ENCODE measurements around the gene ADAMTS9.

Gene ADAMTS9

DNA sequence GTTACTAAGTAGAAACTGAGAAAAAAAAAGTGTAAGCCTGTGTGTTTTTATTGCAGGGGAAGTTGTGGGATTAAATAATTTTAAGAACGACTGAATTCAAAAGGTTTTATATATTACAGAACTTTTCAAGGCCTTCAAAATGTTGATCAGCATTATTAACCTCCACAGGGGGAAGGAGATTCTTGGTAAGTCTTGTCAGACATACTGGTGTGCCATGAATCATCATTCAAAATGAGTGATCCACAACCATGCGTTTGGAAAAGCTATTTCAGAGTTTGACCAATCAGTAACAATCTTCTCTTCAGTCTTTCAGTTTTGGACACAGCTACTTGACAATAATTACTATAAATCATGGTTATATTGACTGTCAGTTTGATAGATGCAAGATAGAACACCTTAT lies 70.2 kb downstream of the ADAMTS9 start:
- no peak for DNase-seq

DNA sequence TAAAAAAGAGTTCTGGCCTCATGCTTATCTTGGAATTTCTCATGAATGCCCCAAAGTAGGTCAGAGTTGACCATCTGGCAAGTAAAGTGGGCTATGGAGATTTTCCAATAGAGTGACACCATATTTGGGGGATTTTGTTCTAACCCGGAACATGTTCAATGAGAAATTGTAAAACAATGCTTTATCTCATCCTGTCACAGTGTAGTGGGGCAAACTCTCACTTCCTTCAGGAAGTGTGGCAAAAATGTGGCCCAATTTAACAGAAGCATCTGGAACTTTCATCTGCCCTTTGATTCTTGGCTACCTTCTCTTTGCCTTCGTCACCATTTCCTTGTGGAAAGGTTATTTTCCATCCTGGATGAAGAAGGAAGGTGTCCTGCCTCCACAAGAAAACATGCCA lies 70.8 kb downstream of the ADAMTS9 start:
- no peak for DNase-seq

DNA sequence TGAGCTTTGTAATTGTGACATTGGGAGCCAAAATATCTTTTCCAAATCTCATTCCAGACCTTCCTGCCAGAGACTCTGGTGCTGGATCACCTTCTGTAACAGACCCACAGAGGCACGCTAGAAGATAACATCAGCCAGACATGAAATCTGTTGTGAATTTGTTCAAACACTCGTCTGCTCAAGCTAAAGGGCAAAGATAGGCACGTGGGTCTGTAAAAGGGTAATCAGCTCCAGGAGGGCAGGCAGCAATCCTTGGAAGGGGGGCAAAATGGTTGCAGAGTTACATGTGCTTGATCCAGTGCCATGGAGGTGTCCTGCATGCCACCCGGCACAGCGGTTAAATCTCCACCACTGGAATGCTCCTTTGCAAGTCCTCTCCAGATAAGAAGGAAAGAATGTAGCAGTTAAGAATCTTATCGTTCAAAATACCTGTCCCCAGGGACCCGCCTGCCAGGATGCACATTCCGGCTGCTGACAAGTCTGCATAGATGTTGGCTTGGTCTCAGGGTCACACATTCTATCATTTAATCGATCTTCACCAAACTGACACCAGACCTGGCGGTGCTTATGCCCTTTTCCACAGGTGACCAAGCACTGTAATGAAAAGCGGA lies 74.8 kb downstream of the ADAMTS9 start:
- no peak for DNase-seq

DNA sequence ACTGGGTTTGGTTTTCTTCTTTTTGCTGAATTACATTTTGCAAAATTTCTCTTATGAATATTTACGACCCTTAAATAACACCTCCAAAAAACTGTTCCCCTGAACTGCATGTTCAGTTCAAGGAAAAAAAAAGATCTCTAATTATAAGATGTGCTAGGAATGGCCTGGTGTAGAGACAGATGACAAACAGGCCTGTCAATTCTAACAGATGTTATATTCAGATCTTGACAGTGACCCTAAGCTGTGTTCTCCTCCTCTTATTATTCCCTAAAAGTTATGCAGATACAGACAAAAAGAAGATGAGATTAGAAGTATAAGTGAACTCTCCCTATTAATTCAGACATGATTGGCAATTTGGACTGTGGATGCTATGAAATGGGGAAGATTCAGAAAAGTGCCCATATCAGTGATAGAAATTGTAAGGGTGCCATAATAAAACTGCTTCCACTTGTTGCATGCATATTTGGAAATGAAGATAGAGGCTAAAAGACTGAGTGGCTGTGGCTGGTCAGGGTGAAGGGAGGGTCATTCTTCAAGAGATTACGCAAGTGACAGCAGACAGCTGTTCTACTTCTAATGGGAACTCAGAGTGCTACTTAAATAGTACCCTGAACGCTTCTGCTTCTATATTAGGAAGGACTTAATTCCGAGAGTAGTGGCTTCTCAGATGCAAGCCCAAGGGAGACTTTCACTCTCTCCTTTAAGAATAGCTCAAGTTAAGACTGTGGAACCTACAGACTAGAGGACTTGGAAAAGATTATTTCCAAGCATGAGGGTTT lies 75.5 kb downstream of the ADAMTS9 start:
- no peak for DNase-seq

DNA sequence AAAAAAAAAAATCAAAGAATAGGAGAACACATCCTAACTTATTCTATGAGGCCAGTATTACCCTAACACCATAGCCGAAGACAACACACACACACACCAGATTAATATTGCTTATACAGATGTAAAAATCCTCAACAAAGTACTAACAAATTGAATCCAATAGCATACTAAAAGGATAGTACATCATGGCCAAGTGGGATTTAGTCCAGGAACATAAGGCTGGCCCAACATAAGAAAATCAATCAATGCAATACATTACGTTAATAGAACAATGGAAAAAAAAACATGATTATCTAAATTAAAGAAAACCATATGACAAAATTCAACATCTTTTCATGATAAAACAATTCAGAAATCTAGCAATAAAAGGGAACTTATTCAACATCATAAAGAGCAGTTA lies 79.1 kb downstream of the ADAMTS9 start:
- no peak for DNase-seq

DNA sequence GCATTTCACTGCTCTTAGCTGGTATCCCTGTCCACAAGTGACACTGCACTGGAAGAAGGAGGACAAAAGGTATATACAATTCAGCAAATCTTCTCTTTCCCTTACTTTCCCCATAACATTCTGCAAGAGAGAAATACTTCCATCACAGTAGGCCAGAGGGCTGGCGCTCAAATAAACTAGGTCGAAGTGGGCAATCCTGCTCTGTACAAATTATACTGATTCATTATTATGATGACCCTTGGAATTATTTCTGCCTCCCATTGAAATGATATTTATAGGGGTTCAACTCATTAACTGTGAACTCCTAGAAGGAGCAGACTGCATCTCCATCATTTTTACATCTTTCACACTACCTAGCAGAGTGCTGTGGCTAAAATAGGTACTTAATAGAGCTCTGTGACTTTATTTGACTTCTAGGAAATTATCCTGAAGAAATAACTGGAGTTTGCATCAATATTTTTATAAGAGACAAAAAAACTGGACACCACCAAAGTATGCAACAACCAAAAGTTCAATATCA lies 80.7 kb downstream of the ADAMTS9 start:
- DNase-seq, result no peak

DNA sequence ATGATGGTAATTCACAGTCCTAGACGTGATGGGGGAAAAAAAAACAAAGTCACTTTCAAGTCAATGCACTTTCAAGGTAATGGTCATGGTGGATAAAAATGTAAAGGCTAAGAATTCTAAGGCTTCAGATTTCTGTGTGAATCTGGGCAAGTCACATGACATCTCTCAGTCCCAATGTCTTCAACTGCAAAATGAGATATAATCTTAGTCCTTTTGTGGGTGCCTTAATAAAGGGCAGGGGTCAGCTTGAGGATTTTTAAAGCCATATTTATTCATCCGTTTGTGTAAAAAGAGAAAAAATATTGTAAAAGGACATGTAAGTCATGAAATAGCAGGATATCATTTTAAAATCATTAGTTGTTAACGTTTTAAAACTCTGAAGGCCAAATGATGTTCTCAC lies 83.5 kb downstream of the ADAMTS9 start:
- DNase-seq, result no peak

DNA sequence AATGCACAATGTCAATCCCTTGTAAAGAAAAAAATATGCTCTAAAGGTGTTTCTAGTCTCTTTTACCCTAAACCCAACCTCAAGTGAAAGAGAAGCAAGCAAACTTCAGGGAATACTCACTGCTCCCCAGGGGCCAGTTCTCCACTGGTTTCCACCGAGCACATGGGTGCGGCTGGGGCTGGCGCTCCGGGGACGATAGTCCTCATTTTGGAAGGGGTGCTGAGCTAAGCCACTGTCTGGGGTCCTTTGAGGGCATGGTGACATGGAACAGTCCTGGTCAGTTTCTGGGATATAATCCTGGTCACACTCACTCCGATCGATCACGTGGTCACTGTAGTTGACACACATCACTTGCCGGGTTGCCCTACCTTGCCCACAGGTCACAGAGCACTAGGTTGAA lies 86.0 kb downstream of the ADAMTS9 start:
- DNase-seq, result no peak

DNA sequence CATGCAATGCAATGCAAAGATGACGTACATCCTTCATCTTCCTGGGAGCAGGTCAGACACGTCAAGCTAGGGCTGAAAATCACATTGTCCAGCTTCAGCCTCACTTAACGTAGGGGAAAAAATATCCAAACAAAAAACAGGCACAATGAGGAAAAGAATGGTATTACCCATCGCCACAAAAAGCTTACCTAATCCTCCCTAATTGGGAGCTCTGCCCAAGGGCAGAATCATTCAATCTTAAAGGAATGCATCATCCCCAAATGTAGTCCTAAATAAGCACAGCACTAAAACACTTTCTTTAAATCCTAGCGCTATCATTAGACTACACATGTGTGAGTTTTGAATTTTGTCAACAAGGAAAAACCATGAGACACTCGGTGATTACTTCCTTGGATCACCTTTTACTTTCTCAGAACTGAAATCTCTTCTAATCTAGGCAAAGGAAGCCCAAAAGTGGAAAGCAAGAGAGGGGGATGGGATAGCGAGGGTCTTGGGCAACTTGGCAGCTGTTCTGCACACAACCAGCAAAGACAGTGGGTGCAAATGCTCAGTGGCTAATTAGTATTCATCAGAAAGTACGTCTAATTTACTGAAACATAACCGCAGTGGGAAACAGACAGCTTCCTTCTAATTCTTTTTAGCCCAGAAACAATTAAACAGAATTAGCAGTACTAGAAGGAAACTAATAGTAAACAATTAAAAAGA lies 87.4 kb downstream of the ADAMTS9 start:
- no peak for DNase-seq

DNA sequence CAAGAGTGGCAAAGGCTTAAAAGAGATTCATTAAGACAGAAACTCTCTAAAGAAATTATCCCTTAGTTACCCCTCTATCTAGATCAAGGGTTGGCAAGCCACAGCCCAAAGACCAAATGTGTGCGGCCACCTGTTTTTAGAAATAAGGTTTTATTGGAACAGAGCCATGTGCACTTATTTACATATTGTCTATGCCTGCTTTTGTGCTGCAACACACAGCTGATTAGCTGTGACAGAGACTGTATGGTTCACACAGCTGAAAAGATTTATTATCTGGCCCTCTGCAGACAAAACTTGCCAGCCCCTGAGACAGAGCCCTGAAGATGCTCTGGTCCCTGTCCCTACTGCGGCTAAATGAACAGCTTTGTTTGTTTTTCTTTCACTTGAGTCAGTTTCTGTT lies 88.1 kb downstream of the ADAMTS9 start:
- DNase-seq, result no peak

DNA sequence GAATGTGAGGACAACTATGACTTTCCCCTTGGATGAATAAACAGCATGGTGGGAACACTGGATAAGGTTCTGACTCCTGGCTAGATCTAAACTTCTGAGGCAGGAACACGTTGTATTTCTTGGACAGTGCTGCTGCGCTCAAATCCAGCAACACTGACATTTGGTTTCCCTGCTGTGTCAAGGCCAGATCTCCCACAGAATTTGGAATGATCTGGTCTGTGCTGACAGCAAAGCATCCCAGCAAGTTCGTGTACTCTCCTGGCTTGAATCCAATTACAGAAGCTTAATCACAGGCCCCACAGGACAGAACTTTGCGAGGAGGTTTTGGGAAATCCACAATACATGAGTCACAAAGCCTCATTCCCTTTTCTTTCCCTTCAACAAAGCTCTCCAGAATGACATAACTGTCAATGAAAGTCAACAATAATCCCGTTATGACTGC lies 92.5 kb downstream of the ADAMTS9 start:
- no peak for DNase-seq

DNA sequence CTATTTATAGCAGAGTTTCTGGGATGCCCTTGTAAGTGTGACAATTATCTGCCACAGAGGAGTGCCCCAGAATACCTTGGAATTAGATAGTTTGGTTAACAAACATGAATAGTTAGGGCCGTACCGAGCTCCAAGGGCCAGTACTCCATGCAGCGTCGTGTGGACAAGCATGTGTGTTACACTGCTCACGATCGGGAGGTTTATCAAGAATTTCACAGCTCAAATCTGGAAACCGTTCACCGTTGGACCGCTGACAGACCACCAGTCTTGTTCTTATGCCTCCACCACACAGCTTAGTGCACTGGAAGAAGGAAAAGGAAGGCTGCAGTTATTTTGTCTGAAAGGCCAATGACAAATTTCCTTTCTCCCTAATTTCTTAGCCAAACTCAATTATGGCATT lies 93.7 kb downstream of the ADAMTS9 start:
- no peak for DNase-seq

DNA sequence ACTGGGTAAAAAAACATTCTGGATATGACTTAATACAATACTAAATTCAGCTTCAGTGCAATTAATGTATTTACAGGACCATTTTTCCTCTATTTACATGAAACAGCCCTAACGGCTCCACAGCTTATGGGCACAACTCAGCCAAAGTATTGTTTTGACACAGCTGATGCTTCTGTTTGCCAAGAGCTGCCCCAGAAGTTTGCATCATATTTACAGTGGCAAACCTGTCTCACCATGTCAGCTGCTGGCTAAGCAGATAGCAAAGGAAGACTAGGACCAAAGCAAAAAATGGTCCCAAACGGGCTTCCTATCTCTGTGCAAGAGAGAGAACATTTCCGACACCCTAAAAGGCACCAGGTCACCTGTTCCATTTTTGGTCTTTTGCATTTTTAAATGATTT lies 94.5 kb downstream of the ADAMTS9 start:
- no peak for DNase-seq

DNA sequence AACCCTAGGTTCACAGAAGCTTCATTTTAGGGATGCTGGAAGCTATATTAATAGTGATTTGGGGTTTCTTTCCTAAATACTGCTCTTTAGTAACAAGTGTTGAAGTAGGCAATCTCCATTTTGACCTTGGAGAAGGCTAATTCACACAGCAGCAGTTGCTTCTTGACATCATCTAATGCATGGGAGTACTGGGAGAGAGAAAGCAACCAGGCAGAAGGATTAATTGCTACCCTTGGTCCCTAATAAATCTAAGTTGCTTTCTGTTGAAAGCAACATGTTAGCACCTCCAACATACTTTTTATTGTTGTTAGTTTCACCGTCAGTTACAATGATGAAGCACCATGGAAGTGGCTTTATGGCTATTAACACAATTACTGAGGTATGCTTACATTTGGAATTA lies 96.2 kb downstream of the ADAMTS9 start:
- DNase-seq, result no peak

DNA sequence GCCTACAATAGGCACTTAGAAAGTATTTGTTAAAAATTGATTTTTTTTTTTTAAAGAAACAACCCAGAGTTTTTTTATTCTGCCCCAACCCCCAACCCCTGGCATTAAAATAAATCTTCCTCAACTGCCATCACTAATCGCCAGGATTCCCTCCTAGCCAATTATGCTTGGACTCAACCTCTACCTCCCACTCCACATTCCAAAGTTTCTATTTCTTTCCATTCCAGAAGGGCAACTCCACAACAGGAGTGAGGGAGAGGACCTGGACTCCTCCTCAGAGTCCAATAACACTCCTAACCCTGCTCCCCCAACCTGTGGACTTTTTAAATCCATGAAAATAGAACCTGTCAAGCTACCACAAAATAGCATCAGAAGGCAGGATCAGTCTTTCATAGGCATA lies 99.4 kb downstream of the ADAMTS9 start:
- DNase-seq, result no peak

DNA sequence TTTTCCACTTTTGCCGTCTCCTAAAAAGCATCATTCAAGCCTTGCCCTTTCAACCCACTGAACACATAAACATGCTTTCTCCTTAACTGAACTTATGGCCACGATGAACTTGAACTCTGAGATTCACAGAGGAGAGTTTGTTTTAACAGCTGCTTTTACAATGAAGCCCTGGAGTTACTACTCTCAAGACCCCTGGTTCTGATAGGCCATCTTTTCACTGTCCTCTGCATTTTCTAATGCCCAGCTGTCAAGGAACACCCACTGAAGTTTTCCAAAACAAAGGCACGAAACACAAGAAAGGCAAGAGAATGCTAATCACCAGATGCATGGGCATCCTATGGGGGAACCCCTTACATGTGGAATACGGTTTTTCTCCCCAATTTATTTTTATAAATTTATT lies 100.8 kb downstream of the ADAMTS9 start:
- DNase-seq, result no peak

DNA sequence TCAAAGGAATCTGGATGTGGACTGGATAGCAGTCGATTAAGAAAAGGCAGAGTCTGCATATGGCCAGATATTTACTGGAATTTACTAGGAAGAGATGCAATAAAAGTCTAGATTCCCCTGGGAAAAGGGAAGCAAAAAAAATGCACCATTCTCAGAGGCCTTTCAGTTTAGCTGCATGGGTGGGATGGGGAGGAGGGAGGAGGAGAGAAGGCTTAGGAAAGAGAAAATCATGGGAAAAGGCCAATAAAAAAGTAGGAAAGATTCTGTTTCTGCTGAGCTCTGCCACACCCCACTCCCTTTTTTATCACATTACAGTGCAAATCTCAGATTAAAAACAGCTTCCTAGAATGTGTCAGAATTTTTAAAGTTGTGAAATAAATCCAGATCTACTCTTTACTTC lies 103.6 kb downstream of the ADAMTS9 start:
- no peak for DNase-seq

DNA sequence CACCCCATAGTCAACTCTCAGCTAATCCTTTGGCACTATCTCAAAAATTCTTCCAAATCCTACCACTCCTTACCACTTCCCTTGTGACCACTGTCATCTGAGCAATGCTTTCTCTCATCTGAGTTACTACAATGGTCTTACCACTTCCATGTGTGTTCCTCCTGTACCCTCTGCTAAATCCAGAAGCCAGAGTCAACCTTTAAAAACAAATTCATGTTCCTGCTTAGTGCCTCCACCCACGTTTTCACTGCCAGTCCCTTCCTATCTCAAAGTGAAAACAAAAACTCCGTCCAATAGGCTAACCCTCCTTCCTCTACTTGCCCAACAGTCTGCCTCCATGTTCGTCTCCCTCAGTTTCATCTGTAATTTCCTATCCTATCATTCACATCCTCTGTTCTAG lies 109.0 kb downstream of the ADAMTS9 start:
- DNase-seq, result no peak

DNA sequence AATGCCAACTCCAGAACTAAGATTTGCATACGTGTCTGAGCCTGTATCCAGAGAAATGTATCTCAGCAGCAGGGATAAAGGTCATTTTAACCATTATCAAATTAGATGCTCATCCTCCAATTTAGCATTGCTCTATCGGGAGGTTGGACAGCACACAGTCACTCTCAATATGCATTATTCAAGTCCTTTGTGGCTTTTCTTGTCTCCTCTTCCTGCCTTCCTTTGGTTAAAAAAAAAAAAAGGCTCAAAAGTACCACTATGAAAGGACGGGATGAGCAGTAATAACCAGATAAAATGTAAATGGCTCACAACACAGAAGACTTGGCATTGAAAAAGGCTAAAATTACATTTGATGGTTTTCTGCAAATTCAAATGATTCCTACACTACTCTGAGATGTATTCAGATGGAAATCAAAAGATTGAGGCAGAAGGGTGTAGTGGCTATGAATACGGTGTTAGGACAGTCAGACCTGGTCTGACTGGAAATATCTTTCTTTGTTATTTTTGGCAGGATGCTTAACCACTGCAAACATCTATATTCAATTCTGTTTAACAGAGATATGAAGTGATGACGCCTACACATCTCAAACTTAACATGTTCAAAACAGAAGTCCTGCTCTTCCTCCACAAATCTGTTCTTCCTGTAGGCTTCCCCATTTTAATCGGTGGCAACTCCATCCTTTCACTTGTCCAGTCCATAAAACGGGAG lies 109.6 kb downstream of the ADAMTS9 start:
- no peak for DNase-seq

DNA sequence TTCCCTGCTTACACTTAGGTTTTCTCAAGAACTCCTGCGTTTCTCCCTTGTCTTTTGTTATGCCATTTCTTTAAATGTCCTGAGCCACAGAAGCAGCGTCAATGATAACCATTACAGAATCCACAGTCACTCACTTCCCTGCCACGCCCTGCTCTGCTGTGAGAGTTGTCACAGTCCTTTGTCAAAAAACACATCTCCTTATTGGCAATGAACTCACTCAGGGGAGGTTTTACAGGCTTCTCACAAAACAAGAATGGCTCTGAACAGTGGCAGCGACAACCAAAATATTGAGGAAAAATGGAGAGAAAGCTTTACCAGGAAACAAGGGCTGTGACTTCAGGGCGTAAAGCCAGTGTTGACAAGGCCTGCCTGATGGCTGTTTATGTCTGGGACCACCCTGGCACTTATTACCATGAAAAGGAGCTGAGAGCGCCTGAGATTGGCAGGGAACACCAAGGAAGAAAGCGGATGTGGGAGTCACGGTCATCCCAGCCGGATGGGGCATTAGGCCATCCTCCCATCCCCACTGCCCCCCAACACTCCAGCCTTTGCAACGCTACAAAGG lies 111.5 kb downstream of the ADAMTS9 start:
- DNase-seq, result no peak

DNA sequence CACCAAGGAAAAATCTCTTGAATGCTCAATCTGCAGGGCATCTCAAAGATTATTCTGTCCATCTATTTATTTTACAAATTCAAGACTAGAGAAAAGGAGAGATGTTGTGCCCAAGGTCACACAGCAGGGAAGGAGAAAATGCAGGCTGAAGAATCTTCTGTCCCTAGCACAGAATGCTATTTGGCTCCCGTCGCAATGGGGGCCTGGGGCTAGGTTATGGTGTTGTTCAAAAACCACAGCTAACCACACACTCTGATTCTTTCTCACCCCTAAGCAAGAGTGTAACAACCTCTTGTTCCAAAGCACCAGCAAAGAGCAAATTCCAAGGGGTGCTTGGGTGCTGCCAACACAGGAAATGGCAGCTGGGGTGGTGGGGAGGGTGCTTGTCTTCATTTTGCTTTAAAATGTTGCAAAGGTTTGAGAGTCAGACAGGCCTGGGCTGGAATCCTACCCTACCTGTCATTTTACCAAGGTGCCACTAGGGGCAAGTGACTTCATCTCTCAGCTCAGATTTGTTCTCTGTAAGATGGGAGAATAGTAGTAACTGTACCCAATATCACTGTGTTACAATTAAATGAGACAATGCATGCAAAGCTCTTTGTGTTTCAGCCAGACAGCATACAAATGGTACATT lies 112.5 kb downstream of the ADAMTS9 start:
- no peak for DNase-seq

DNA sequence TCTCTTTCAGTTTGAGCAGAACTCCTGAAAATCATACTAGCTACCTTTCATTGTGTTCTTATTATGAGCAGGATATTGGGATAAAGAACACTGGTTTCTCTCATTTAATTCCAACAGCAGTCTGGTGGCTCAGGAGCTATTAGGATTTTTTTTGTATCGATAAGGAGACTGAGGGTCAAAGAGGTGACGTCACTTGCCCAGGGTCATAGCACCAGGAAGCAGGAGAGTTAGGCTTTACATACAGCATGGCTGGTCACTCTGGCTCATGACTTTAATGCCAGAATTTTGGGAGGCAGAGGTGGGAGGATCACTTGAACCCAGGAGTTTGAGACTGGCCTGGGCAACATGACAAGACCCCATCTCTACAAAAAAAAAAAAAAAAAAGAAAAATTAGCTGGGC lies 113.6 kb downstream of the ADAMTS9 start:
- DNase-seq, result no peak

DNA sequence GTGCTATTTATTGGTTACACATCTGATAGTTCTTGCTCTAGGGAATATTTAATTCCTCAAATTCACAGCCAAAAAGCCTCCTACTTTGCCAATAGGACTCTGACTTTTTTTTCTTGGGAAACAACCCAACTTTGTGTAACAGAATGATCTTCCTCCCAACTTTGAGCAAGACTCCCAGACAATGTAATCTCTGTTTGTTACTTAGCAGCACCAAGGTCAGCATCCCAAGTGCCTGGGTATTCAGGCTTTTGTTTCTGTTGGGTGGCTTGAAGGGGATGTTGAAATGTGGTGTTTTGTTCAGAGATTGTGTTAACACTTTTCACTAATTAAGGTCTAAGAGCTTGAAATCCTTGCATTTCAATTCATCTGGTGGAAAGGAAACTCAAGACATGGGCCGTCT lies 115.8 kb downstream of the ADAMTS9 start:
- DNase-seq, result no peak

All from activated CD4-positive, alpha-beta T cell treated with anti-CD3 and anti-CD28 coated beads, Interleukin-2, amount 50 U/mL, for 48 hours (primary cell).